SK-N-MC (cell line): Measurements from ENCODE around the gene ATXN7L2.

Experiments used
- EZH2 ChIP-seq: fragments of 200-600 bp; sonication (generic); IDR thresholded peaks from one replicate; pipeline ENCODE4 v1.6.1; 2017; ENCODE audit warnings: antibody characterized with exemption
- FOXP2 ChIP-seq: optimal IDR thresholded peaks from 2 replicates; pipeline ENCODE3; 2011; ENCODE audit warnings: mild to moderate bottlenecking, moderate library complexity; ENCODE audit not compliant: insufficient read depth; ENCODE audit errors: extremely low read length, control extremely low read depth
- POLR2AphosphoS5 ChIP-seq: IDR thresholded peaks from 2 replicates; pipeline ENCODE4 v1.6.1; 2012; ENCODE audit warnings: mild to moderate bottlenecking, low read depth, low read length, borderline replicate concordance

DNA sequence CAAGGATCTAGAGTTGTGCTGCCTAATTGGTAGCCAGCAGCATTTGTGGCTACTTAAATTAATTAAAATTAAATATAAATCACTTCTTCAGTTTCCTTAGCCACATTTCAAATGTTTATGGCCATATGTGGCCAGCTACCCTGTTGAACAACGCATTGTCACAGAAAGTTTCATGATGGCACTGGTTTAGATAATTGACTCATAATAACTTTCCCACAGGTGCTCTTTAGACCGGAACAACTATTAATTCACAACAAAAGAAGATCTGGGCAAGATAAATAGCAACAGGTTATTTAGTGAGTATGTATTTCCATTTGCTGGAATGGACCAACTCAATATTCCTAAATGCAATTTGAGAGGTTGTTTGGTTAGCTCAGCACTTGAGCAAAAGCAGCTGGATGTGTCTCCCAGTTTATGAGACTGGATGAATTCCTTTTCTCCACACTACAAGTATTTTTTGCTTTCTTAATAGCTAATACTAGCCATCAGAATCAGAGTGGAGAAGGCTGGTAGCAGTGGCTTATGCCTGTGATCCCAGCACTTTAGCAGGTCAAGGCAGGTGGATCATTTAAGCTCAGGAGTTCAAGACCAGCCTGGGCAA, 29.5 kb downstream of the ATXN7L2 start:
- TF ChIP-seq EZH2 (no peak), POLR2AphosphoS5 (no peak), FOXP2 (no peak)
